ENCODE results near the gene C6orf89. TPM values are rescaled to one million over a fixed set of nuclear protein-coding genes. Genes with fewer than 3 reads are reported as not detected.

The C6orf89 gene
- 34.1 TPM for total RNA-seq

- DNase-seq (ENCODE audit: low spot score) (peak; percentile 96), ATAC-seq (peak; percentile 100)
These were observed at the start of gene C6orf89 for GRCh38 chr6:36885461-36886401. Gene C6orf89 (plus strand): TSS chr6:36885952. CDS start chr6:36899445, 13,493 bp downstream.

- ATAC-seq (no peak), DNase-seq (ENCODE audit: low spot score) (no peak)
These were observed 49.4 kb upstream of the C6orf89 start for GRCh38 chr6:36836111-36837021.

GRCh38 chr6:36837022-36837339 lies 48.8 kb upstream of the C6orf89 start:
- ATAC-seq (no peak), DNase-seq (ENCODE audit: low spot score) (no peak)

DNA sequence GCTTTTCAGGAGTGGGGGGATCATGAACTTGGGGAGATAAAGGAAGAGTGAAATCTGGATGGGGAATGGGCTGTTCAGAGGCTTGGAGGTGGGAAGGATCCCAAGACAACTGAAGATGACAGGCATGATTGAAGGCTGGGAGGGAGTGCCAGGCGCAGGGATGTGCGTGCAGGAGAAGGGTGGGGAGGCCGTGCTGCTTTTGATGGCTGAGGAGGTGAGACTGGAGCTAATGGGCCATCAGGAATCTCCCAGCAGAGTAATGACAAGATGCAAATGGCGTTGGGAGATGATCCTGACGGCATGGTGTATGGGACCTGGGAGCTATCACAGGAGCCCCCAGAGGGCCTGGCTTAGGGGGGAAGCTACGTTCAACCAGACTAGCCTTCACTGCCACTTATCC lies 48.1 kb upstream of the C6orf89 start:
- DNase-seq (ENCODE audit: low spot score) = no peak
- ATAC-seq = no peak

GRCh38 chr6:36838896-36839748 lies 46.6 kb upstream of the C6orf89 start, which contains the start of gene CPNE5:
Gene CPNE5 (minus strand): TSS chr6:36839444. CDS start chr6:36839377, 67 bp downstream.
- DNase-seq (ENCODE audit: low spot score) (no peak), ATAC-seq (no peak)

DNA sequence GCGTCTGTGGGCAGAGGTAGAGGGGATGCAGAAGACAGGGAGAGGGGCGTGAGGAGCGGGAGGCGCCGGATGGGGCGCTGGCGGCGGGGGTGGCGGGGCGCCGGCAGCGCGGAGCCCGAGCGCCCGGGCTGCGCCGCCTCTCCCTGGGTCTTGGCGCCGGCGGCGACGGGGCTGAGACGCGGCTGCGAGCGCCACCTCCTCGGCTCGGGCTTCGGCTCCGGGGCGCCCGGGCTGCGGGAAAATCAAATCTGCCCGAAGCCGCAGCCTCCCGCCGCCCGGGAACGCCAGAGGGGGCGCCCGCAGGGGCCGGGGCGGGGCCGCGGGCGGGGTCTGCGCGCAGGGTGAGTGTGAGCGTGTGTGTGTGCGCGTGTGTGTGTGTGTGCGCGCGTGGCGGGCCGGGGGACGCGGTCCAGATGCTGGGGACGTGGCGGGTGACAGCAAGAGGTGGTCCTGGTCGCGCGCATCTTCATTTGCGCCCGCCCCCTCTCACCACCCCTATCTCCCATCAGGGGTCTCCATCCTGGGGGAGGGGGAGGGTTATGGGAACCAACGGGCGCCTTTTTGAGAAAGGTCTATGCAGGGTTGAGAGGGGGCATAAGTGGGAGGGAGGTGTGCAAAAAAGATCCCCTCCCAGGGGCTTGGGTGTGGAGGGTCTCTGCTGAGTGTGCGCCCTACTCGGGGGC lies 45.9 kb upstream of the C6orf89 start:
- DNase-seq (ENCODE audit: low spot score) (no peak), ATAC-seq (peak; percentile 67)

DNA sequence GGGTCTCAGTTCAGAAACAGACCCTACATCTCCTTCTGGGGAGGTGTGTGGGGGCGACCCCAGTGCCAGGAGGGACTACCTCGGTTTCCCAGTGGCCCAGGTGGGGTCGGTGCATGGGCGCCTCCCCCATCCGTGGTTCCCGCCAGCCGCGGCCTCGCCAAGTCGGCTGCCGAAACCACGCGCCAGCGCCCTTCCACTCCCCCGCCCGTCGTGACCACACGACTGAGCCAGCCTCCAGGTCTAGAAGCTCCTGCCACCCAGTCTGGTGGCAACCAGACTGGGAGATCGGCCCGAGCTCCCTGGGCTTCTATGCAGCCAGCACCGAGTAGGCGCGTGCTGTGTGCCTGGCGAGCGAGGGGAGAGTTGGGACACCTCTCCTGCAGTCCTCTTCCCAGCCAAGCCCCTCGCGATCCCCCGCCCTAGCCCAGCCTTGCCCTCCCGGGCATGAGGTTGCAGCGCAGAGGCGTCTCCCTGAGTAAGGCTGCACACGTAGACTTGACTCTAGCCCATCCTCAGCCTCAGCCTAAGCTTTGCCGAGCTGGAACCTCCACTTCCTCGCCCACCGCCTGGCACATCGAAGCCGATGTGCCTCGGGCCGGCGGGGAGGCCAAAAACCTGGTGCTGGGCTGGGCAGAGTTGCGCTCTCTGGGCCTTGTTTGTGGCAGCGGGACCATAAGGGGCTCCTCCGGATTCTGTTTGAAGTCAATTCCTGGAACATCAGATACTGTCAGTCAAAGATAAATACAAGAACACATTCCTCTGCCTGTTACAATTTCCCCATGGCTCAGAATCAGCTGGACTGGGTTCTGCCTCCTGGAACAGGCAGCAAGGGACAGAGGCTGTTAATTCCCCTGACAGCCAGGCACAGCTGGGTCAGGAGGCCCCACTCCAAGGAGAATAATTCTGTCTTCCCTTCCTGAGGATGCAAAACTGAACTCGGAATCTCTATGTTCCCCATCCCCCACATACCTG lies 45.0 kb upstream of the C6orf89 start:
- peak; percentile 56 for ATAC-seq
- no peak for DNase-seq (ENCODE audit: low spot score)

GRCh38 chr6:36841756-36842155 lies 44.0 kb upstream of the C6orf89 start:
- ATAC-seq = no peak
- DNase-seq (ENCODE audit: low spot score) = no peak

DNA sequence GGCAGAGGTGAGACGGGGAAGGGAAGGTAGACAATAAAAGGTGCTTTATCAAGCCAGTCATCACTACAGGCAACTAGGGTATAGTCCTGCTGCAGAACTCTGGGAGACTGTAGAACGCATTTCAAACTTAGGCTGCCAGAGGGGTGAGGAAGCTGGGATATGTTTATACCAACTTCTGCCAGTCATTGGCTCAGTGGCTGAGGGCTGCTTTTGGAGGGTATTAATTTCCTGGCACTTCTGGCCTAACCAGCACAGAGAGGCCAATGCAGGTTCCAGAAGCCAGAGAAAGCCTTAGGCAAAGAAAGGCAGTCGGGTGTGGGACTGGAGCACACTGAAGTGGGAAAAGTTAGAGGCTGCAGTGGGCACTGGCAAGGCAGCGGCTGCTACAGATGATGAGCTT lies 42.6 kb upstream of the C6orf89 start:
- ATAC-seq (no peak), DNase-seq (ENCODE audit: low spot score) (no peak)

DNA sequence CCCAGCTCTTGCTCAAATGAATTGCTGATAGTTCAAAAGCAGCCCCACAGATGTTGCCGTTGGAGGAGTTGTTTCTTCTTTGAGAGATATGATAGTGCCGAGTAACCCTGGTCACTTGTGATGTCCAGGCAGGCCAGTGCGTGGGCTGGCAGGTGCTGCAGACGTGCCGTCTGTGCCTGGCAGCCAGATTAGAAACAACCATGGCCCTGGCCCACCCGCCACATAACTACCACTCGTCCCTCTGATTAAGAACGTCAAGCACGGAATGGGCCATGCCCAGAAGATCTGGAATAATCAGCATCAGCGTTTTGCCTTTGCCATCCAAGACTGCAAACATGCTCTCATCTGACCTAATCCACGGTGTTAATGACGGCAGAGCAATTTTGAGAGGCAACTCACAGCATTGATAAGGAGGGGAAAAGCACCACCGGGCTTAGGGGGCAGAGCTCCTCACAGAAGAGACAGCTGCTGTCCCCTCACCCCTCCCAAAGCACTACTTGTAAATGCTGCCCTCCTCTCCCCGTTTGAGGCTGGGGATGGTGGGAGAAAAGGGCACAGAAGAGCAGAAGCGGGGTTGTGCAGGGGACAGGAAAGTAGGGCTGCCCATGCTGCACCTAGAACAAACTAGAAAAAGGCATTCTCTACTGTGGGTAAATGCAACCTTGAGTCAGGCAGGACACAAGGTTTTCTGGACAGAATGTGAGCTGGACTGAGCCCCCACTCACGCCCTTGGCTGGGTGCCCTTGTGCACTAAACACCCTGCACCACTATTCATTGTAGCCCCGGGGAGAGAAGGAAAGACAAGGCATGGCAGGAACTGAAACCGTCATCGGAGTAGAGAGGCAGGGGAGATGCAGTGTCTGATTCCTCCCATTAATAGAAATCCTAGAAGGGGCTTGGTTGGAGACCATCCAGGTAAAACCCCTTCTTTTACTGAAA lies 41.3 kb upstream of the C6orf89 start:
- ATAC-seq (no peak), DNase-seq (ENCODE audit: low spot score) (no peak)

GRCh38 chr6:36845233-36845632 lies 40.5 kb upstream of the C6orf89 start:
- ATAC-seq (no peak), DNase-seq (ENCODE audit: low spot score) (no peak)

DNA sequence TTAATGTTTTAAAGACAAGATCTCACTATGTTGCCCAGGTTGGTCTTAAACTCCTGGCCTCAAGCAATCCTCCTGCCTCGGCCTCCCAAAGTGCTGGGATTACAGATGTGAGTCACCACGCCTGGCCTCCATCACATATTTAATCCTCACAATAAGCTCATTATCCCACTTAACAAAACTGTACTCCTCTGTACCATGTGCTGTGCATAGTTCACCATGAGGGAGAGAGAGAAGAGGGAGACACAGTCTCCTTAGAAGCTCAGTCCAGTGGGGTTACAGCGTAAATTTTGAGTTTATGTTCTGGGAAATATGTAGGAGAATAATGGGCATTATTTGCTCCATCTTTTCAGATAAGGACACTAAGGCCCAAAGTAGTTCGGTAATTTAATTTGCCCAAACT lies 38.6 kb upstream of the C6orf89 start:
- no peak for DNase-seq (ENCODE audit: low spot score)
- ATAC-seq = no peak

- DNase-seq (ENCODE audit: low spot score) (no peak), ATAC-seq (no peak)
These were observed 37.8 kb upstream of the C6orf89 start for GRCh38 chr6:36847991-36848390.

DNA sequence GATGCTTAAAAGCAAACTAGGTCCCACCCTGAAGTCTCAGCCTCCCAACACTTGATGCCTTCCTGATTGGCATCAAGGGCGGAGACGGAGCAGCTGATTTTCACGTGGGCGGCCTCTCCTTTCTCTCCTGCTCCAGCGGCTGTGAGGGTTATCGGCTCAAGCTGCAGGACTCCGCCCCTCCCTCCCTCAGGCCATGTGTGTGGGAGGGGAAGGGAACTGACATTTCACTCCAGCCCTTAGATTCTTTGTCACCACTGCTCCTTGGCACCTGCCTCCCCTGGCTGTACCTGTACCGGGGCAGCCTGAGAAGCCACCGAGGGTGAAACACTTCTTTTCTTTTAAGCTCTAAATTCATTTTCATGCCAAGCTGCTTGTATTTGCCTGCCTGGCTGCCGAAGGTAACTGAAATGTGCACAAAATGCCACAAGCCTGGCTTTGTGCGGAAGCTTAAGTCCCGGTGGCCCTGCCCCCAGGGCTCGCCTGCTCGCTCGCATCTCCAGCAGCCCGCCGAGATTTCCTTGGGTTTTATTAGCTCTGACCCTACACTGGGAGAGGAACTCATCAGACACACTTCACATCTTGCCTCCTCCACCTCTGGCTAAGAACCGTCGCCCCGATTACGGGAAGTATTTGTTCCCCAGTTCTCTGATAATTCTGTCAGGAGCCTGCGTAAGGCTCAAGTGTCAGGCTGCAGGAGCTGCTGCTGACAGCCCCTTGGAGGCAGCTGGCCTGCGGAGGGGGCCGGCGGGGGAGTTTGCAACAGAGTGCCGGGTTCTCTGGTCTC lies 36.9 kb upstream of the C6orf89 start:
- no peak for DNase-seq (ENCODE audit: low spot score)
- no peak for ATAC-seq

GRCh38 chr6:36850021-36850420 lies 35.7 kb upstream of the C6orf89 start:
- DNase-seq (ENCODE audit: low spot score) = no peak
- ATAC-seq = no peak

DNA sequence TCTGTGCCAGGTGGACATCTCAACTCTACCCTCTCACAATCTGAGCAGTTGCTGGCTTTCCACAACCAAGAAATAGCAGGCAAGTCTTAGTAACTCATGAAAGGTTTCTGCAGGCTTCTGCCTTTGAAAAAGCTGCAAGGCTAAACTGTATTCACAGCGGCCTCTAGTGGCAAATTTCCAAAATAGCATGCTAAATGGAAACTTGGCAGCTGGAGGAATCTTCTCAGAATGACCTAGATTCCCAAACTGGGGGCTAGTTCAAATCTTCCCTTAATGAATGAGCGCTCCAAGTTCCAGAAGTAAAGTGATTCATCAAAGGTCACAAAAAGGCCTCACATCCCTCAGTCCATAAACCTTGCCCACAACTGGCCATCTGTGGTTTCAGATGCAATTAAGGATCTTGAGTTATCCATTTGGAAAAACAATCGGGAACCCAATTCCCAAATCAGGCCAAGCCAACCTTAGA lies 34.6 kb upstream of the C6orf89 start:
- no peak for DNase-seq (ENCODE audit: low spot score)

DNA sequence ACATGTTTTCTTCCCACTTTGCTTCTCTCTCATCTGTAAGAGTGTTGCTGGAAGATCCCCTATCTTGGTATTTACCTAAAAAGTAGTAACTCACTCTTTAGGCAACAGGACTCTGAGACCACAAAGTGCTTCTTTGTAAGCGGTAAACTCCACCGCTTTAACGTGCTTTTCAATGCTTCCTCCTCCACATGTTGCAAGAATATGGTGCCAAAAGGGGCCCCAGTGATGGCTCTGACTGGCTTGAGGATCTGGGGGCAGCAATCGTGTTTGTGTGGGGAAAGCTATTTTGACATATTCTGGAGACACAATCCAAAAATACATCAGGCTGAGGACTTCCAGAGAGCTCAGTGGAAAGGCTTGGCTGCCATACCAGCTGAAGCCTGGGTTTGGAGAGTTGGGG lies 34.1 kb upstream of the C6orf89 start:
- DNase-seq (ENCODE audit: low spot score) (no peak), ATAC-seq (no peak)

More for the DNA sequence above, 34.6 kb upstream of the C6orf89 start:
- peak; percentile 78 for ATAC-seq

All from left lobe of liver (tissue), 2 donors.